H4 (cell line): ENCODE results near the gene SLC7A5. TPM values are rescaled to one million over a fixed set of nuclear protein-coding genes. Genes with fewer than 3 reads are reported as not detected.
"Not testable (repeated sequence)": the region's sequence is repeated elsewhere in the genome, so short reads cannot be mapped to it uniquely, and the experiment has no call there.

Experiments used
- DNase-seq: peaks from one replicate; pipeline ENCODE4 v3.0.0-alpha.2; 2015; ENCODE audit warnings: low spot score
- total RNA-seq: library from RNA; depleted of rRNA; stranded (reverse); fragments of >200 nt; shearing (Covaris generic); gene quantifications from 2 replicates; pipeline ENCODE4 v1.2.3, GENCODE V29; 2014

Gene SLC7A5
- total RNA-seq, 1 experiment from 2014 or later: 153 TPM

DNA sequence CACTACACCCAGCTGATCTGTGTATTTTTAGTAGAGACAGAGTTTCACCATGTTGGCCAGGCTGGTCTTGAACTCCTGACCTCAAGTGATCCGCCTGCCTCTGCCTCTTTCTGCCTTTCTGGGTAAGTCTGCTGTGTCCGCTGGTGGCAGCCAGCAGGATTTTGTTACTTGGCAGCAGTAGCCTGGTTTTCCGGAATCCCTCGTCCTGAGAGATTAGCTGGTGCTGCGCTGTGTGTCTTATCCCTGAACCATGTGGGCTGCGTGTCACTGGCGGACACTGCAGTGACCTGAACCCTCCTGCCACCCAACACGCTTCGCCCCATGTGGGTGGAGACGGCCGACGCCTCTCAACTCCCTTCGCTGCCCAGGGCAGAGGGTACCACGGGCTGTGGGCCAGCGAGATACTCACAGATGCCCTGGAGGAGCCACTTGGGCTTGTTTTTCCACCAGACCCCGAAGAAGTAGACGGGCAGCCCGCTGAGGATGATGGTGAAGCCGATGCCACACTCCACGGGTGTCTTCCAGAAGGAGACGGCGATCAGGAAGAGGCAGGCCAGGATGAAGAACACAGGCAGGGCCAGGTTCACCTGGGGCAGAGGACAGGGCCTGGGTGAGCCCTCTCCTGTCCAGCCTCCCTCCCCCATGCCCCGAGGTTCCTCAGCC lies 35.2 kb downstream of the SLC7A5 start:
- no peak for DNase-seq

DNA sequence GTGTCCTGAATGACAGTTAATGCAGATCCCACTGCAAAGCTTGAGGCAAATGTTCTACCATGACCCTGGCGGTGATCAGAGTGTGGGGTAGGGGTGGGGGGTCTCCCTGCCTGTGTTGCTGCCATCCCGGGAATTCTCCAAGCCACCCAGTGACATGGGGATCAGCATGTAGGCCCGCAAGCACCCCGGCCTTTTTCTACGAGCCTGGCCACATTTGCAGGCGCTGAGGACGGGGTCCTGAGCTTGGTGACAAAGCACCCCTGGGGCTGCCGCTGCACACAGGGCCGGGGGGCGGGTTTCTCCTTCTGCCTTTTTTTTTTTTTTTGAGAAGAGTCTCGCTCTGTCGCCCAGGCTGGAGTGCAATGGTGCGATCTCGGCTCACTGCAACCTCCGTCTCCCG lies 35.8 kb downstream of the SLC7A5 start:
- DNase-seq: no peak

DNA sequence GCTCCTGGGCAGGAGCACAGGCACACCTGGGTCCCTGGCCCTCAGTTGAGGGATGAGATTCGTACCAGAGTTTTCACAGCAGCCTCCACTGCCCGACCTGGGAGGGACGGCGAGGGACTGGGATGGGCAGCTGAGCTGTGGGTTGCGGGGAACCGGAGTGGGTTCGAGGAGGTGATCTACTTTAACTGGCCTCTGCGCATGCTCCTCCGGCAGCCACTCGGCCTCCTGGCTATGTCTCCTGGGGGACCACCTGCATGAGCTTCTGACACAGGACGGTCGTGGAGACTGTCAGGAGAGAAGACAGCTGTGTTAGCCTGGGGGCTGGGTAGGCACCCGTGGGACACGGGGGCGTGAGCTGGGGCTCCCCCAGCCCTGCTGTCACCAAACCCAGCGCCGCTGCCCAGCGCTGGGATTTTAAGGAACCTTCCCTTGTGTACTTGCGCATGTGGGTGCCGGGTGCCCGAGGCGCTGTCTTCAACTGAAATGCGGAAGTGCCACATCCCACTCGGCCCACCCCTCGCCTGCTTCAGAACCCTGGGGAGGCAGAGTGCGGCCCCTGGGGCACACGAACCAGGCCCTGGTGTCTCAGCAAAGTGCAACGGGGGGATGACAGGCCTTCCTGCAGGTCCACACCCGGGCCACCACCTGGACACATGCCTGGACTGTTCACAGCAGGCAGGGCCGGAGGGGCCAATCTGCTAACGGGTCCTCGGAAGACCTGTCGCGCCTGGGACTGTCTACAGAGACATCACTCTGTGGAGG lies 36.4 kb downstream of the SLC7A5 start:
- no peak for DNase-seq

DNA sequence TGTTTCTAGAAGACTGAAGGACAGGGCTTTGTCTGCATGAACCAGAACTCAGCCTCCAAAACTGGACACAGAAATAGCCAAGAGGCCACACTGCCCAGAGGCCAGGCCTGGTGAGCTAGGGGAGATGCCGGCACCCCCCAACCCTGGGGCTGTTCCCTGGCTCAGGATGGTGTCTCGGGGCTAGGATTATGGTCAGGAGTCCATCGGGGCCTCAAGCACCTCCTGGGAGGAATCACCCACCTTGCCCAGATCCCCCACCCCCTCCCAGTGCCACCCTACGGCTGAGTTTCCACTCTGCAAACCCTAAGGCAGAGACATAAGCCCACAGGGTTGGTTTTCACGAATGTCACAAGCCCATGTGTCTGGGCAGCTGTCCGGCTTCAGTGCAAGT lies 37.2 kb downstream of the SLC7A5 start:
- DNase-seq: no peak

DNA sequence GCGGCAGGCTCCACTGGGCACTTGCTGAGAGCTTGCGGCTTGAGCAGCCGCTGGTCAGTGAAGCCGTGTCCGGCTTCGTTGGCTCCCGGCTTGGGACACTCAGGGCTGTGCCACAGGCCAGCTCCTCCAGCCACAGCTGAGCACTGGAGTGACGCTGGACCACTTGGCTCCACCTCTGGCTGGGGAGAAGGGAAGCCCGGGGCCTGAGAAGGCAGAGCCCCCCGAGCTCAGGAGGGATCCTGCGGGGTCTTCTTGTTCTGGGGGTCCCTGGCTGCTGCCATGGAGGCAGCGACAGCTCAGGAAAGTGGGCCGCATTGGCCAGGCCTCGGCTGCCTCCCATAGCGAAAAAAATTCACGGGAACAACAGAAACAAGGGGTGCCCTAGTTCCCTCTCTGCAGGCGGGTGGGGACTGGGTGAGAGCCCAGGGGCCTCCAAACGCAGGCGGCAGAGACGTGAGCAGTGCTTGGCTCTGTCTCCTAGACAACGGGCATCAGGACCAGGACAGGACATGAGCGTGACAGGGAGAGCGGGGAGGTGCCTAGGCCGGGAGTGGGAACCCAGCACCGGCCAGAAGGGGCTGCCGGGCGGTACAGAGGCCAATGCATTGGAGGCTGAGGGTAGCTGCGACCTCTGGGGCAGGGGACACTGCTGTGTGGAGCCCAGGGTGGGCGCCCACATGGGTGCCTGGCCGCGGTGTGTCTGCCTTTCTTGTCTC lies 37.7 kb downstream of the SLC7A5 start:
- no peak for DNase-seq

DNA sequence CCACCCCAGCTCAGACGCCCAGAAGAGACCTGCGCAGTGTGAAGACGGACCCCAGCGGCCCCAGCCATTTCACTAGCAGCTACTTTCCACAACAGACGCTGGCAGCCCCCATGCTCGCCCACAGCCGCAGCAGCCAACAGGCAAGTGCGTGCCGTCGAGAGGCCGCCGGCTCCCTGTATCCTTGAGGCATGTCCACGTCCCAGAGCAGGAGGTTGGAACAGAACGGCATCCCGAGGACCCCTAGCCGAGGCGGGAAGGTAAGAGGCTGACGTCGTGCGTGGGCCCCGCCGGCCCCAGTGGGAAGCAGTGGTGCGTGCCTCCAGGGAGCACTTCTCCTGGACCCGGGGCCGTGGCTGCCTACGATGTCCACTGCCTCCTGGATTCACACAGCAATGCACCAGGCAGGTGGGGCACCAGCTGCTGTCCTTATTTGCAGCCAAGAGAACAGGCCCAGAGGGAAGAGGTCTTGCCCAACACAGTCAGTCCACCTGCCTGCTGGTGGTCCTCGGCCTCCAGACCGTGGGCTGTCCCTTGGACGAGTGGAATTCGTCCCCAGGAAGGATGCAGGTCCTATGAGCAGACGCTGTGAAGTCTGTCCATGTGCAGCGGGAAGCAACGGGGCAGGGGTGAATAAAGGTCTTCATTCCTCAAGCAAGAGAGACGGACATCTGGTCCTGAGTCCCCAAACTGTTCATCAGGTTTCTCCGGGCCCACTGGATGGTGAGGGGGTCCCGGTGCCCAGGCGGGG lies 38.5 kb downstream of the SLC7A5 start:
- no peak for DNase-seq

DNA sequence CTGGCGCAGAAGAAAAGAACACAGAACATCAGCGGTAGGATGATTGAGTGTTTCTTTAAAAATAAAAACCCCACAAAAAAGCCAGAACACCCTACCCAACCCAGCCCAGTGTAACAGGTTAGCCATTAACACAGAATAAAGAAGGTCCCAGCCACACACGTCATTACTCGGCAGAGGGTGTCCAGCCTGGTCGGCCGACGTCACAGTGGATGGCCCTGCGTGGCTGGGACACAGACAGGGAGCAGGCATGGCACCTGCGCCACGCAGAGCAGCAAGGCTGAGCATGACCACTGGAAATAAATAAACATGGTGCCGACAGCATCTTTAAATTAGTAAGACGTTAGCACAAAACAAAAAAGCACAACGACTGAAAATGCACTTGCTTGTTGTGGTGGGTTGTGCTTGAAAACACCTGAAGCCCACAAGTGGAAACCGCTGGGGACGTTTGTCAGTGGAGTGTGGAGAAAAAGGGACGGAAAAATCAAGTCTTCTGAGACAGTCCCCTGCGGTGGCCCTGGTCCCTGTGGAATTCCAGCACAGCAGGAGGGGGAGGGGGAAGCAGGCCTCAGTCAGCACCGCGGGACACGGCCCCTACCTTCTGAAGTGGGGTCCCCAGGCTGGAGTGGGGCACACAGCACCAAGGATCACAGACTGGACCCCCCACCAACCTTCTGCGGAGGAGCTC lies 39.2 kb downstream of the SLC7A5 start:
- no peak for DNase-seq

DNA sequence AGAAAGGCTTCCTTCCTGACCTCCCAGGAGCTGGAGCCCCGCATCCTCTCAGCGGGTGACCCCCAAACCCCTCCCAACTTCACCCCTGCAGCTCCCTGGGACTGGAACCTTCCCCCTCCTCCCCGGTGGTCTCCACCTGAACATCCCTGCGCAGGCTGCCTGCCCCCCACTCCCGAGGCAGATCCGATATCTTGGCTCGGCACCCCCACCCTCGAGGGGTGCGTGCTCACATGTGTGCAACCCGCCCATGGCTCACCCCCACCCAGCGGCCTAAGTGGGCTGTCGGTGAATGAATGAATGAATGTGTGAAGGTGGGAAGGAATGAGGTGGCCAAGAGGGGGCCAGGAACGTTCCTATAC lies 39.7 kb downstream of the SLC7A5 start:
- no peak for DNase-seq

DNA sequence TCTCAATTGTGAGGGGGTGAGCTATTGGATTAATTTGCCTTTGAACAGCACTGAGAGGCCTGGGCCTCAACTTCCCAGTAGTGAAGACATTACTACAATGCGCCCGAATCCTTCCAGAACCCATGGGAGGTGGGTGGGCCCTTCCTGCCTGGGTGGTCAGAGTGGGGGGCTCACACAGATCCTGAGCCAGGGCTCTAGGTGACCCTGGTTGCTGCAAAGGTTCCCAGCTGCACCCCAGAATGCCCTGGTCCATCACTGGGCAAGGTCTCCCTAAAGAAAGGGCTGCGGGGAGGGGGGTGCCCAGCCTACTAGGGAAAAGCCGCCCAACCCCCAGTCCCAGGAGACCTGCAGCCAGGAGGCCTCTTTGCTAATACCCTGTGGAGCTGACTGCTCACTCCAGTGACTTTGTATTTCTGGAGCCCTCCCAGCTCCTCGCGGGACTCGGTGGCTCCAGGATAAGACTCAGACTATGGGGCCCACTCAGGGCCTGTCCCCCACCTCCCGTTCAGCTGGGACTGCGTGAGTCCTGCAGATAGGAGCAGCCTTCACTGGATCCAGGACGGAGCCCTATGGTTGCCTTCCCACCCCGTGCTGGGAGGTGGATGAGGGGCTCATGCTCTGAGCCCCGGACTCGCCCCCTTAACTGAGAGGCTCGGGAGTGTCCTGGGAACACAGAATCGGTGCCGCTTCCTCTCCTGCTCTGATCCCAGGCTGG lies 40.2 kb downstream of the SLC7A5 start:
- no peak for DNase-seq

DNA sequence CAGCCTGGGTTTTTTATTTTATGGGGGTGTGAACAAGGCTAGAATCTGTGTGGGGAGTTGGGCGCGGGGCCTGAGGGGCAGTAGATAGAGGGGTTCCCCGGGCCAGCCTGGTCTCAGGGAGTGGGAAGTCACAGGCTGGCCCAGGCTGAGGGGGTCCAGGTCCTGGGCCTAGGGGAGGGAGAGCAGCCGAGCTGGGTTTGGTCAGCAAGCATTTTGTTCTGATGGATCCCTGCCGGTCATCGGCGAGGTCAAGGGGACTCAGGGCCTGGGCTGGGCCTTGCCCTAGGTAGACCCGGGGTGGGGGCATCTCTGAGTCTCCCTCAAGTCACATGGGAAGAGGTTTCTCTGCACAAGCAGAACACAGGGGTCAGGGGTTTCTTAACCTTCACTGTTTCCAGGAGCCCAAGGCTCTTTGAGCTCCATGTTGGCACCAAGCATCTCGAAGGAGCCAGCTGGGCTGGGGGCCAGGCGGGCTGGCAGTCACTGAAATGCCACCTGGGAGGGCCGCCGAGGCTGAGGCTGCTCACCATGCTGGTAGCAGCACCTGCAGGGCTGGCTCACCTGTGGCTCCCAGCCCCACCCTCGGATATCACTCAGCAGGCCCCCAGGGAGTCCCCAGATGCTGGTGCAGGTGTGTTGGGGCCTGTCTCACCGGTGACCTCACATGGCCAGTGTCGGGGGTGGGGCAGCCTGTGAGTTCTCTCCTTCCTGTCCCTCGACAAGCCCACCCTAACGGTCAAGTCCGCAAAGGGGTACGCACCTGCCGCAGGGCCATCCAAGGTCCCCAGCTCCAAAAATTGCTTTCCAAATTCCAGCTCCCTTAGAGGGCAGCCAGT lies 41.0 kb downstream of the SLC7A5 start:
- no peak for DNase-seq

DNA sequence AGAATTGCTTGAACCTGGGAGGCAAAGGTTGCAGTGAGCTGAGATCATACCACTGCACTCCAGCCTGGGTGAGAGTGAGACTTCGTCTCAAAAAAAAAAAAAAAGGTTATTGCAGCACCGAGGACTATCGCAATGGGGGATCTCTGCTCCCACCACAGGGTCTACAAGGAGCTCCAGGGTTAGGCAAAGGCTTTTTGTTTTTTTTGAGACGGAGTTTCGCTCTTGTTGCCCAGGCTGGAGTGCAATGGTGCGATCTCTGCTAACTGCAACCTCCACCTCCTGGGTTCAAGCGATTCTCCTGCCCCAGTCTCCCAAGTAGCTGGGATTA lies 41.8 kb downstream of the SLC7A5 start:
- DNase-seq: not testable (repeated sequence)

DNA sequence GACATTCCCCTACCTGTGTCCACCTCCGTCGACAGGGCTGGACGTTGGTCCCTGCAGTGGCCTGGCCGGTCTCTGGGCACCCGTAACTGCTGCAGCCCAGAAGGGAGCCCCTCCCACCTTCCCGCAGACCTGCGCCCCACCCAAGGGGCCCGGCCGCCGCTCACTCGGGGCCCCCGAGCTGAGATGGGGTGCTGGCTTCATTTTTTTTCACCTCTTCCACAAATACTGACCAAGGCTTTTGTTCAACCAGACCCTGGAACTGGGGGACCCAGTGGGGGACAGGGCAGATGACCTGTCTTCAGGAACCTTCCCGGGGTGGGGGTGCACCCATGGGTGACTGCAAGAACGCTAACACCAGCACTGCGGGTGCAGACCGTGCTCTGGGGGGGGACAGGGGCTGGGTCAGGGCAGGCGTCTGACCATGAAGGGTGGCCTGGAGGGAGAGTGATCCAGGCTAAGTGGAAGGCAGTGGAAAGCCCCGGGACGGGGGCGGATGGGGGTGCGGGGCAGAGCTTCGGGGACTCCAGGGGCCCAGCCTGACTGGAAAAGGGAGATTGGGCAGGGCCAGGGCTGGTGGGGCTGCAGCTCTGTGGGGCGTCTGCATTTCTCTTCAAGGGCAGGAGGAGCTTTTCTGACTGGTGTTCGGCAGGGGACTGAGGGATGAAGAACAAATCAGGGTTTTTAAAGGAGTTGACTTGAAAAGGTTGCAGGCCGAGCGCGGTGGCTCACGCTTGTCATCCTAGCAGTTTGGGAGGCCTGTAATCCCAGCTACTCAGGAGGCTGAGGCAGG lies 42.3 kb downstream of the SLC7A5 start:
- no peak for DNase-seq

DNA sequence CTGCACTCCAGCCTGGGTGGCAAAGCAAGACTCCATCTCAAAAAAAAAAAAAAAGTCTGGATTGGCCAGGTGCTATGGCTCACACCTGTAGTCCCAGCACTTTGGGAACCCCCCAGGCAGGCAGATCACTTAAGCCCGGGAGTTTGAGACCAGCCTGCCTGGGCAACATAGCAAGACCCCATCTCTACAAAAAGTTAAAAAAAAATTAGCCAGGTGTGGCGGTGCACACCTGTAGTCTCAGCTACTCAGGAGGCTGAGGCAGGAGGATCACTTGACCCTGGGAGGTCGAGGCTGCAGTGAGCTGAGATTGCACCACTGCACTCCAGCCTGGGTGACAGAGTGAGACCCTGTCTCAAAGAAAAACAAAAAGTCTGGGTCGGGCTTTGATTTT lies 42.9 kb downstream of the SLC7A5 start:
- DNase-seq: not testable (repeated sequence)

DNA sequence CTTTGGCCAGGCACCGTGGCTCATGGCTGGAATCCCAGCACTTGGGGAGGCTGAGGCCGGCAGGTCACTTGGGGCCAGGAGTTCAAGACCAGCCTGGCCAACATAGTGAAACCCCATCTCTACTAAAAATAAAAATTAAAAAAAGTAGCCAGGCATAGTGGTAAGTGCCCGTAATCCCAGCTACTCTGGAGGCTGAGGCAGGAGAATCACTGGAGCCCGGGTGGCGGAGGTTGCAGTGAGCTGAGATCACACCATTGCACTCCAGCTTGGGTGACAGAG lies 43.5 kb downstream of the SLC7A5 start:
- not testable (repeated sequence) for DNase-seq

DNA sequence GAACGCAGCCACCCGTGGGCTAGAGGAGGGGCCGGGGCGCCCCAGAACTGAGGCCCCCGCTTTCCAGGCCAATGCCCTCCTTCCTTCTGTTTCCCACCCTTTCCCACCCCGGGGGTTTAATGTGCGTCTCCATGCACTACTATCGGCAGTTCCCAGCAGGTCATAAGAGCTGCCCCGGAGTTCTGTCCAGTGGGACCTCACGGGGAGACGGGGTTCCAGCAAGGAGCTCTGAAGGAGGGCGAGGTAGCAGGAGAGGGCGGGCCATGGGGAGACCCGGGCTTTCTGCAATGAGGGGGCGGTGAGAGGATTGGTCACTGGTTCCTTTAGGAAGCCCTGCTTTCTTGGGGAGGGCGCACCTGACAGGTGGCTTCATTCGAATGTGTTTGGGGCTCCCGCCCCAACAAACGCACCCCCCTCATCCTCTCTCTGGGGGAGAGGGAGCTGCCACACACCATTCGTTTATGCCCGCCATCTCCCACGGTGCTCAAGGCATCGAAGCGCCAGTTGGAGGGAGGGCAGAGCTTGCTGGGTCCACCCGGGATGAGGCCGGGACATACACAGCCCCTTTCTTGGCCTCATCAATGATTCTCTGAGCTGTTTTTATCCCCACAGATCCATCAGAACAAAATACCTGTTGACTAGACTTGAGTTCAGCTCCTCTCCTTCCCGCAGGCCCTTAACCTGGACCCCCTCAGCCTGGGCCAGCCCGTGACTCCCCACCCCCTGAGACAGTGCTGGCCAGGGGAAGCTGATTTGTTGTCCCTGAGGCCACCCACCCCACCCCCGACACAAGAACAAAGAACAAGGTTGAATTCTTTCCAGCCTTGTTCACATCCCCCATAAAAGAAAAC lies 44.1 kb downstream of the SLC7A5 start:
- DNase-seq: no peak

DNA sequence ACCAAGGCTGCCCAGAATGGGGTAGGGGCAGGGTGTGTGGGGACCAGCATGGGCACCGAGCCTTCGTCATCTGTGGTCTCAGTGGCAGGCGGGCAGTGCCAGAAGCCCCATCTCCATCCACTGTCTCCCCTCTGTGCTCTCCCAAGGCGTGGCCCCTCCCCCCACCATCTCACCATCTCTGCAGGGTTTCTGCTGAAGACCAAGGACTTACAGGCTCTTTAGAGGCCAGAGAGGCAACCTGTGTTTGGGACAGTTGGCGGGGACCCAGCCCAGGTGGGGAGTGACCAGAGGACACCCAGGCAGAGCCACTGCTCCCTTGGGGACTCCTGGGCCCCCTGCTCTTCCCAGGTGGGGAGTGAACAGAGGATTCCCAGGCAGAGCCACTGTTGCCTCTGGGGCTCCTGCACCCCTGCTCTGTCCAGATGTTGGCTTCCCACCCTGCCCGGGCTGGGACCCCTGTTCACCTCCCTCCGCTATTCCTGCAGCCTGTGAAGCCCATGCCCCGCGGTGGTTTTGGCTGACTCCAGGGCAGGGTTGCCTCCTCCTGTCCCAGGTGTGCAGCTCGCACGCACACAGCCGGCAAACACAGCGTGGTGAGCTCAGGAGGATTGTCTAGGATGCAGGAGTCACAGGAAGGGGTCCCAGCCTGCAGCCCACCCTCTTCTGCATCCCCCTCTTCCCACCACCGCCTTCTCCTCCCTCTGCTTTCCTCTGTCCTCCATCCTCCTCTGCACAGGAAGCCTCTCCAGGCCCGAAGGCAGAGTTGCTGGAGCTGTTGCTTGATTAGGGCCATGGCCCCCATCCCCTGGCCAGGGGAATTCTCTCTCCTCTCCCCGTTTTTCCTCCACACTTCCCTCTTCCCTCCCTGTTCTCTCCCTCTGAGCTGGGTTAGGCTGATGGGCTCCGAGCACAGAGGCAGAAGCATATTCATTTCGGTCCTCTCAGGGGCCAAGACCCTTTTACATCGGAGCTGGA lies 45.0 kb downstream of the SLC7A5 start:
- no peak for DNase-seq

DNA sequence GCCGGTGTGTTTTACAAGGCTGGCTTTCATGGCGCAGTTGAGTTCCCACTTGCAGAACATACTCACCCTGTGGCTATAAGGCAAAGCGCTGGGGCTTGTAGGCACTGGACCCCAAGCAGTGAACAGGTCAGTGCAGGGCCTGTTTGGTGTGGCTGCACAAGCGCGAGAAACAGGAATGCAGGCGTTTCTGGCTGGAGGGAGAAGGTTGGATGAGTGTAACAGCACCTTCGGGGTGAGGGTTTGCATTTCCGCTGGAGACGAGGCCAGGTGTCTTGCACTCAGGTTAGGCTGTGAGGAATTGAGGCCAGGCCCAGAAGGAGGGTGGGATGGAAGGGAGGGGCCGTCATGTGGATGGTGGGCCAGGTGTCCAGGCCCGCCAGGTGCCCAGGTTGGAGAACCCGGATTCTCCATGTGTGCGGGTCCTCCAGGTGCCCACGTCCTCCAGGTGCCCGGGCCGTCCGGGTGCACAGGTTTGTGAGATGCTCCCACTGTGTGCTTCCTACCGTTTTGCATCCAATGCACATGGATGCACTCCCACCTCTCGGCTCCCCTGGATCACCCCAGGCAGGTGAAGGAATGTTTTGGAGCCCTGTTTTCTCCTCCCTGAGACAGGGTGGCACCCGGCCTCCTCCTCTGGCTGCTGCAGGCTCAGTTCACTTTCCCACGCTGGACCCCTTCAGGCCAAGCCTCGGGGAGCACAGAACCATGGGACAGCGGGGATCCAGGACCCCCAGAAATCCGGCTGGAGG lies 46.0 kb downstream of the SLC7A5 start:
- no peak for DNase-seq
